Stomach (tissue), 4 donors: ENCODE results near the gene IRF5.

ENCODE experiments used
- POLR2A ChIP-seq, 4 donors: fragments of 450-650 bp; IDR thresholded peaks; one replicate each; pipeline ENCODE4 v1.6.1; 2016; ENCODE audit warnings: antibody characterized with exemption in 4 of 4, control low read depth in 2 of 4, mild to moderate bottlenecking in 1 of 4, moderate library complexity in 1 of 4
- TF ChIP-seq, protein P1 (sequence below), 7 experiments: fragments of 450-650 bp in 4 of 7; fragments of 200-600 bp in 3 of 7; sonication (generic) in 3 of 7; IDR thresholded peaks; one replicate each; pipeline ENCODE4 v1.5.1; 2016 to 2019; ENCODE audit warnings: antibody characterized with exemption in 7 of 7, control low read depth in 2 of 7, mild to moderate bottlenecking in 1 of 7

DNA sequence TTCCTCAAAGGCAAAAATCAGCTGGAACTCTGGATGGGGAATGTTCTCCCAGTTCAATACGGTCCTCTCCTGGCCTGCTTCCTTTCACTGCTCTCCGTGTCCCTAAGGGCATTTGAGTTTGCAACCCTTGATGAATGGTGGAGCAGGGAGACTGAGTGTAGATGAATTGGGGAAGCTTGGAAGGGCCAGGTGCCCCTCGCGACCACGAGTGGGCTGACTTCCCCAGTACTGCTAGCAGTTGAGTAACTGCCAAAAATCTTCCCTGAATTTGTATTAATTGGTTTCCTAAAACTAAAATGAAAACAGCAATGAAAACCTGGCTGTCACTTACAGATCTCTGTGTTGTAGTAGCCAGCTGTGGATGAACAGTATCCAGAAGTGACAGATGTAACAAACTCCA, 13.6 kb downstream of the IRF5 start:
- TF ChIP-seq, protein P1, sequence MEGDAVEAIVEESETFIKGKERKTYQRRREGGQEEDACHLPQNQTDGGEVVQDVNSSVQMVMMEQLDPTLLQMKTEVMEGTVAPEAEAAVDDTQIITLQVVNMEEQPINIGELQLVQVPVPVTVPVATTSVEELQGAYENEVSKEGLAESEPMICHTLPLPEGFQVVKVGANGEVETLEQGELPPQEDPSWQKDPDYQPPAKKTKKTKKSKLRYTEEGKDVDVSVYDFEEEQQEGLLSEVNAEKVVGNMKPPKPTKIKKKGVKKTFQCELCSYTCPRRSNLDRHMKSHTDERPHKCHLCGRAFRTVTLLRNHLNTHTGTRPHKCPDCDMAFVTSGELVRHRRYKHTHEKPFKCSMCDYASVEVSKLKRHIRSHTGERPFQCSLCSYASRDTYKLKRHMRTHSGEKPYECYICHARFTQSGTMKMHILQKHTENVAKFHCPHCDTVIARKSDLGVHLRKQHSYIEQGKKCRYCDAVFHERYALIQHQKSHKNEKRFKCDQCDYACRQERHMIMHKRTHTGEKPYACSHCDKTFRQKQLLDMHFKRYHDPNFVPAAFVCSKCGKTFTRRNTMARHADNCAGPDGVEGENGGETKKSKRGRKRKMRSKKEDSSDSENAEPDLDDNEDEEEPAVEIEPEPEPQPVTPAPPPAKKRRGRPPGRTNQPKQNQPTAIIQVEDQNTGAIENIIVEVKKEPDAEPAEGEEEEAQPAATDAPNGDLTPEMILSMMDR (IDR thresholded peaks at IDR 0.05): no peak
- TF ChIP-seq POLR2A (IDR thresholded peaks at IDR 0.05): no peak
